GM12892 (cell line): ENCODE data around the gene GID8.

Experiments
- POLR2A ChIP-seq: IDR thresholded peaks from 2 replicates; pipeline ENCODE4 v1.6.1; 2011; ENCODE audit warnings: low read depth, low read length, control low read depth
- POLR2AphosphoS5 ChIP-seq: IDR thresholded peaks from 2 replicates; pipeline ENCODE4 v1.6.1; 2011; ENCODE audit warnings: low read depth, low read length, control low read depth
- TAF1 ChIP-seq: IDR thresholded peaks from 2 replicates; pipeline ENCODE4 v1.6.1; 2011; ENCODE audit warnings: low read depth, mild to moderate bottlenecking, control low read depth, low read length, borderline replicate concordance

GRCh38 chr20:62914436-62914835 lies 23.5 kb upstream of the GID8 start:
- TF ChIP-seq POLR2A (no peak), POLR2AphosphoS5 (no peak), TAF1 (no peak)
